CD14-positive monocyte (primary cell): ENCODE data around the gene LAMA1. TPM values are rescaled to one million over a fixed set of nuclear protein-coding genes. Genes with fewer than 3 reads are reported as not detected.

ENCODE experiments used
- DNase-seq, 3 donors: peaks; one replicate each; pipeline ENCODE4 v3.0.0-alpha.2; 2011 to 2022
- H2AFZ ChIP-seq: 2 replicates; pipeline ENCODE4 v1.6.0; 2012; ENCODE audit warnings: mild to moderate bottlenecking, low read depth, low read length, inconsistent platforms; ENCODE audit not compliant: insufficient read depth, poor library complexity, severe bottlenecking
- H3K27ac ChIP-seq, 2 donors: 1 replicate in 1 of 2; 2 replicates in 1 of 2; pipeline ENCODE4 v1.5.1; 2012 to 2013; ENCODE audit warnings: low read length in 2 of 2, control low read depth in 1 of 2, inconsistent platforms in 1 of 2, low read depth in 1 of 2, mild to moderate bottlenecking in 1 of 2
- H3K27me3 ChIP-seq, 2 donors: one replicate each; pipeline versions ENCODE4 v1.6.0 to v1.6.1; 2011 to 2013; ENCODE audit warnings: low read length in 2 of 2; ENCODE audit not compliant: control insufficient read depth in 2 of 2, insufficient read depth in 2 of 2
- H3K36me3 ChIP-seq, 2 donors: replicated peaks in 1 of 2; 1 replicate in 1 of 2; 2 replicates in 1 of 2; pipeline versions ENCODE4 v1.5.1 to v1.6.1; 2012 to 2013; ENCODE audit warnings: low read length in 2 of 2, control low read depth in 1 of 2, inconsistent platforms in 1 of 2, mild to moderate bottlenecking in 1 of 2; ENCODE audit not compliant: insufficient read depth in 2 of 2, control insufficient read depth in 1 of 2
- H3K4me1 ChIP-seq, 2 donors: 1 replicate in 1 of 2; 2 replicates in 1 of 2; pipeline versions ENCODE4 v1.5.1 to v1.6.1; 2012 to 2013; ENCODE audit warnings: low read length in 2 of 2, control low read depth in 1 of 2, inconsistent platforms in 1 of 2, mild to moderate bottlenecking in 1 of 2, moderate library complexity in 1 of 2; ENCODE audit not compliant: insufficient read depth in 2 of 2, control insufficient read depth in 1 of 2
- H3K4me2 ChIP-seq: replicated peaks from 2 replicates; pipeline ENCODE3; 2012; ENCODE audit warnings: low read length, moderate library complexity, mild to moderate bottlenecking; ENCODE audit not compliant: poor library complexity, severe bottlenecking; ENCODE audit errors: extremely low read depth
- H3K4me3 ChIP-seq, 3 experiments: fragments of 200-600 bp in 1 of 3; sonication (generic) in 1 of 3; replicated peaks in 1 of 3; 1 replicate in 2 of 3; 2 replicates in 1 of 3; pipeline ENCODE4 v1.5.1; 2011 to 2013; ENCODE audit warnings: low read length in 3 of 3, mild to moderate bottlenecking in 3 of 3, control low read depth in 2 of 3, low read depth in 2 of 3, inconsistent platforms in 1 of 3, moderate library complexity in 1 of 3
- H3K79me2 ChIP-seq: 2 replicates; pipeline ENCODE4 v1.6.0; 2012; ENCODE audit warnings: mild to moderate bottlenecking, control low read depth, inconsistent platforms, low read length, moderate library complexity; ENCODE audit not compliant: insufficient read depth
- H3K9ac ChIP-seq: 2 replicates; pipeline ENCODE4 v1.6.0; 2017; ENCODE audit warnings: low read length, mild to moderate bottlenecking; ENCODE audit not compliant: insufficient read depth, poor library complexity, severe bottlenecking
- H3K9me3 ChIP-seq, 2 donors: replicated peaks in 1 of 2; 1 replicate in 1 of 2; 2 replicates in 1 of 2; pipeline versions ENCODE4 v1.5.1 to v1.6.1; 2012 to 2013; ENCODE audit warnings: low read length in 2 of 2, control low read depth in 1 of 2; ENCODE audit not compliant: control insufficient read depth in 1 of 2, insufficient read depth in 1 of 2
- H4K20me1 ChIP-seq: 2 replicates; pipeline ENCODE4 v1.6.0; 2012; ENCODE audit warnings: mild to moderate bottlenecking, low read length, control low read depth, moderate library complexity; ENCODE audit not compliant: insufficient read depth
- H3K27ac Mint-ChIP-seq, 7 donors: one replicate each; pipeline ENCODE4 v1.8.0; 2020; ENCODE audit warnings: mild to moderate bottlenecking in 7 of 7, mixed read lengths in 7 of 7, moderate library complexity in 6 of 7, inconsistent platforms in 2 of 7
- H3K27me3 Mint-ChIP-seq, 3 donors: one replicate each; pipeline ENCODE4 v1.8.0; 2021 to 2022; ENCODE audit warnings: low read depth in 3 of 3, mild to moderate bottlenecking in 3 of 3, mixed read lengths in 3 of 3, moderate library complexity in 3 of 3, inconsistent platforms in 1 of 3
- H3K36me3 Mint-ChIP-seq, 2 donors: one replicate each; pipeline ENCODE4 v1.8.0; 2020; ENCODE audit warnings: mixed read lengths in 2 of 2, inconsistent platforms in 1 of 2, mild to moderate bottlenecking in 1 of 2
- H3K4me1 Mint-ChIP-seq: one replicate; pipeline ENCODE4 v1.8.0; 2020; ENCODE audit warnings: mild to moderate bottlenecking, mixed read lengths
- H3K4me3 Mint-ChIP-seq, 2 donors: one replicate each; pipeline ENCODE4 v1.8.0; 2020; ENCODE audit warnings: mild to moderate bottlenecking in 2 of 2, mixed read lengths in 2 of 2, moderate library complexity in 1 of 2
- H3K9me3 Mint-ChIP-seq, 7 donors: one replicate each; pipeline ENCODE4 v1.8.0; 2020 to 2022; ENCODE audit warnings: mixed read lengths in 7 of 7, mild to moderate bottlenecking in 6 of 7, moderate library complexity in 6 of 7, inconsistent platforms in 2 of 7
- CTCF ChIP-seq: fragments of 200-600 bp; IDR thresholded peaks from one replicate; pipeline ENCODE4 v1.8.0; 2022; ENCODE audit warnings: antibody characterized with exemption, mild to moderate bottlenecking
- WGBS: methylation state at CpG from one replicate; pipeline ENCODE4 v1.1.5; 2013; ENCODE audit warnings: missing lambda C conversion rate; ENCODE audit not compliant: insufficient coverage; 5-methylcytosine and 5-hydroxymethylcytosine counted together
- intact Hi-C, 2 donors: fragments of 100-400 bp; cut with micrococcal nuclease; formaldehyde crosslinking; loops; one replicate each; pipeline versions ENCODE4 v1.15.0 to v1.15.1; 2023
- polyA plus RNA-seq, 3 donors: library from polyadenylated mRNA; depleted of rRNA in 1 of 3; unstranded in 2 of 3; stranded (reverse) in 1 of 3; fragments of 300-500 nt in 2 of 3; fragments of >200 nt in 1 of 3; fragmentation: Illumina TruSeq in 2 of 3; gene quantifications; 1 replicate in 2 of 3; 2 replicates in 1 of 3; pipeline ENCODE4 v1.2.3, GENCODE V29; 2012 to 2021

Gene LAMA1
- polyA plus RNA-seq, 3 donors: not detected

- Mint-ChIP-seq H3K27me3 (peaks cover 2 to 4% (median 3%) of the 10 kb centered on the region in 3 donors), H3K4me1 (no peaks in the 10 kb centered on the region), H3K4me3 (no peak overlapping the region), H3K9me3 (peaks cover 0 to 12% (median 3%) of the 10 kb centered on the region in 7 donors), H3K27ac (no peak overlapping the region), H3K36me3 (no peaks in the 10 kb centered on the region)
- intact Hi-C loops: no loop called here
- Histone ChIP-seq H3K9ac (no peak overlapping the region), H3K79me2 (no peaks in the 10 kb centered on the region), H3K36me3 (no peaks in the 10 kb centered on the region), H3K4me3 (no peak overlapping the region), H4K20me1 (no peaks in the 10 kb centered on the region), H3K27me3 (no peaks in the 10 kb centered on the region), H3K4me2 (no peak overlapping the region), H2AFZ (no peak overlapping the region), H3K9me3 (no peaks in the 10 kb centered on the region), H3K4me1 (no peaks in the 10 kb centered on the region), H3K27ac (no peak overlapping the region)
- TF ChIP-seq CTCF: no peak
- DNase-seq: no peak
- no CpG with 5 or more reads among the region's 2 CpGs for WGBS
Observed at GRCh38 chr18:7102131-7102530, 15.5 kb downstream of the LAMA1 start.

- no peak for DNase-seq
- no peak overlapping the region for H3K27ac Mint-ChIP-seq
- Histone ChIP-seq H3K9me3 (no peaks in the 10 kb centered on the region), H2AFZ (no peak overlapping the region), H3K36me3 (no peaks in the 10 kb centered on the region), H4K20me1 (no peaks in the 10 kb centered on the region), H3K79me2 (no peaks in the 10 kb centered on the region), H3K4me2 (no peak overlapping the region), H3K4me3 (no peak overlapping the region), H3K4me1 (no peaks in the 10 kb centered on the region), H3K27ac (no peak overlapping the region), H3K9ac (no peak overlapping the region), H3K27me3 (no peaks in the 10 kb centered on the region)
- peaks cover 0 to 6% (median 2%) of the 10 kb centered on the region in 7 donors for H3K9me3 Mint-ChIP-seq
- H3K4me3 Mint-ChIP-seq: no peak overlapping the region
- TF ChIP-seq CTCF: no peak
- intact Hi-C loops: no loop called here
- H3K27me3 Mint-ChIP-seq: peaks cover 2 to 3% (median 3%) of the 10 kb centered on the region in 3 donors
- no peaks in the 10 kb centered on the region for H3K4me1 Mint-ChIP-seq
- 88% methylated on average over 5 of the region's 7 CpGs for WGBS
- no peaks in the 10 kb centered on the region for H3K36me3 Mint-ChIP-seq
Observed at GRCh38 chr18:7096838-7097237, 20.8 kb downstream of the LAMA1 start.
